GM21390 (cell line): ENCODE data around the gene MYBBP1A.

Experiments
- ATAC-seq: cut with Tn5 transposase; IDR thresholded peaks from one replicate; pipeline ENCODE4 v1.9.1; 2021; ENCODE audit not compliant: unreplicated experiment

The MYBBP1A gene

DNA sequence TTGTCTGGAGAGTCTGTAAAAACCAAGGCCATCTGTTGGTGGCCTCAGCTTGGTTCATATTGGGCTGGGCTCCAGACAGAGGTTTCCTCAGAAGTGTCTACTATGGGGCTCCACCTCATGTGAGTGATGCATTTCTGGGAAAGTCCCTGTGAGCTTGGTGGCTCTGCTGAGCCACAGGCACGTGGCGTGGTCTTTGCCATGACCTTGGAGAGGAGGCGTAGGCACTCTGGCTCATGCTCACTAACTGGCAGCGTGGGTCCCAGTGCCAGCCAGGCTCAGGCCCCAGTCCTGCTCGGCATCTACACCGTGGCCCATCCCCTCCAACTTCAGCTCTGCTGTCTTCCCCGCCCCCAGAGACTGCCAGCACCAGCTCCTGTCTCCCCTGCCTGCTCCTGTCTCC, 18.5 kb upstream of the MYBBP1A start:
- ATAC-seq: no peak

DNA sequence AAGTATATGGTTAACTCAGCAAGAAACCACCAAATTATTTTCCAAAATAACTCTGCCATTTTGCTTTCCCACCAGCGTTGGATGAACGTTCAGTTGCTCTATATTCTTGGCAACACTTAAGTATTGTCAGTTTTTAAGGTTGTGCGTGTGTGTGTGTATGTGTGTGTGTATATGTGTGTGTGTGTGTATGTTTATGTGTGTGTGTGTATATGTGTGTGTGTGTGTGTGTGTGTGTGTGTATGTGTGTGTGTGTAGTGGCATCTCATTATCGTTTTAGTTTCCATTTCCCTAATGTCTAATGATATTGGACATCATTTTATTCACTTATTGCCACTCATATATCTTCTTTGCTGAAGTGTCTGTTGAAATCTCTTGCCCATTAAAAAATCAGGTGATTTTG, 17.9 kb upstream of the MYBBP1A start:
- no peak for ATAC-seq

DNA sequence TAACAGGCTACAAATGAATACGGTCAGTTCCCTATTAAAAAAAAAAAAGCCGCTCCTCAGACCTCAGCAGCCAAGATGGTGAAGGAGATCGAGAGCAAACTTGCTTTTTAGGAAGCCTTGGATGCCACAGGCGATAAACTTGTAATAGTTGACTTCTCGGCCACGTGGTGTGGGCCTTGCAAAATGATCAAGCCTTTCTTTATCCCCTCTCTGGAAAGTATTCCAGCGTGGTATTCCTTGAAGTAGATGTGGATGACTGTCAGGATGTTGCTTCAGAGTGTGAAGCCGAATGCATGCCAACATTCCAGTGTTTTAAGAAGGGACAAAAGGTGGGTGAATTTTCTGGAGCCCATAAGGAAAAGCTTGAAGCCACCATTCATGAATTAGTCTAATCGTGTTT, 16.9 kb upstream of the MYBBP1A start:
- no peak for ATAC-seq

DNA sequence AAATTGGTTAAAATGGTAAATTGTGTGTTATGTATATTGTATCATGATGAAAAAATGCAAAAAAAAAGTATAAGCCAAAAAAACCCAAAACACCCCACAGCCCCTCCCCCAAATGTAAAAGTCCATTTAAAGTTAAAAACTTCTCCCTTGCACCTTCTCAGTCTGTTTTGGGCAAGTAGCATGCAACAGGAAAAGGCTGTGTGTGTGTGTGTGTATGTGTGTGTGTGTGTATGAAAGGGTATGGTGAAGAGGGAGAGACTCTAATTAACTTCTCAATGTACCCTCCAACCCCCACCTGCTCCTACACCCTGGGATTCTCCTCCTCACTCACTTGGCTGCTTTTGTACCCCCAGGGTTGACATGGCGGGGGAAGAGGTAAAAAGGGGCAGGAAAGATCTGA, 14.4 kb upstream of the MYBBP1A start:
- ATAC-seq: no peak

DNA sequence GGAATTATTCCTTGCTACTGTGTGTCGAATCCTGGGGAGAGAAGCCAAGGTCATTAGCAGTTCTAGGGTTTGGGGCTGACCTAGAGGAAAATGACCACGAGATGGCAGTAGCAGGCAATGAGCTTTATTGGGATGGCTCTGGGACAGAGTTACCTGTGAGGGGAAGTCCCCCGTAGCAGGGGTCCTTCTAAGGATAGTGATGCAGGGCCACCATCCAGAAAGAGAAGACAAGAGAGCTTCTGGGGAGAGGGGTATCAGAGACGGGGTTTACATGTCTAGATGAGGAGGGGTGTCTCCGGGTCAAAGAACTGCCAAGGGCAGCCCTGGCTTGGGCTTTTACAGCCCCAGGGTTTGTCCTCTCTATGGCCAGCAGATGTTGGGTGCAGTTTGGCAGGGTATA, 11.6 kb upstream of the MYBBP1A start:
- no peak for ATAC-seq

DNA sequence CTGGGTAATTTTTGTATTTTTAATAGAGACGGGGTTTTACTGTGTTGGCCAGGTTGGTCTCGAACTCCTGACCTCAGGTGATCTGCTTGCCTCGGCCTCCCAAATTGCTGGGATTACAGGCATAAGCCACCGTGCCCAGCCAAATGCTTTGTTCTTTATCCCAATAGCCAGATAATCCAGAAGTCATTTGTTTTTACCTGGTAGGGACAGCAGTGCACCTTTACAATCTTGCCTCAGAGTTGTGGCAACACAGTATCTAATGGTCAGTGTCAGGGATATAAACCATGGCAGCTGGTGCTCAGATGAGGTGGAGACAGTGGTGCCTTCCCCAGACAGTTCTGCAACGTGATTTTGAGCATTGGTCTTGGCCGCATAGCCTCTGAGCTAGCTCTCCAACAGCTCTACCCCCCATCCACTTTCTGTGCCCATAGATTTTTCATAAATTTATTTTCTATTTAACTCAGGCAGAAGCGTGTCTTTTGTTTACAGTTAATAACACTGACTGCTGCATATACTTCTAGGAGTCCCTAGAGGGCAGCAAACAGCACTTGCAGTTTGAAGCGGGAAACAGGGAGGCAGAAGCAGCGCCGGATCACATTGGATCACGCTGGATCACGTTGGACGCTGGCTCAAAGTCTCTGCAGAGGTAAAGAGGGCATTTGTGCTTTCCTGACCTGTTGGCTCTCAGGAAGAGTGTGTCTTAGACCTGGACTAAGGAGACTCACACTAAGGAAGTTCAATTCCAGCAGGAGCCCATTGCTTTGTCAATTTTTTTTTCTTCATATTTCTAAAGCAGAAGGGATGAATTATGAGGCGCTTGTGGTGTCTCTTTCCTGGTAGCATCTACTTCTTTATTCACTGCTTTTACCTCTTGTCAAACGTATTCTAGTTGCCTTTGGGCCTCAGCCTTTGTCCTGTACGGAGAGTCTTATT, 10.3 kb upstream of the MYBBP1A start:
- ATAC-seq: no peak

DNA sequence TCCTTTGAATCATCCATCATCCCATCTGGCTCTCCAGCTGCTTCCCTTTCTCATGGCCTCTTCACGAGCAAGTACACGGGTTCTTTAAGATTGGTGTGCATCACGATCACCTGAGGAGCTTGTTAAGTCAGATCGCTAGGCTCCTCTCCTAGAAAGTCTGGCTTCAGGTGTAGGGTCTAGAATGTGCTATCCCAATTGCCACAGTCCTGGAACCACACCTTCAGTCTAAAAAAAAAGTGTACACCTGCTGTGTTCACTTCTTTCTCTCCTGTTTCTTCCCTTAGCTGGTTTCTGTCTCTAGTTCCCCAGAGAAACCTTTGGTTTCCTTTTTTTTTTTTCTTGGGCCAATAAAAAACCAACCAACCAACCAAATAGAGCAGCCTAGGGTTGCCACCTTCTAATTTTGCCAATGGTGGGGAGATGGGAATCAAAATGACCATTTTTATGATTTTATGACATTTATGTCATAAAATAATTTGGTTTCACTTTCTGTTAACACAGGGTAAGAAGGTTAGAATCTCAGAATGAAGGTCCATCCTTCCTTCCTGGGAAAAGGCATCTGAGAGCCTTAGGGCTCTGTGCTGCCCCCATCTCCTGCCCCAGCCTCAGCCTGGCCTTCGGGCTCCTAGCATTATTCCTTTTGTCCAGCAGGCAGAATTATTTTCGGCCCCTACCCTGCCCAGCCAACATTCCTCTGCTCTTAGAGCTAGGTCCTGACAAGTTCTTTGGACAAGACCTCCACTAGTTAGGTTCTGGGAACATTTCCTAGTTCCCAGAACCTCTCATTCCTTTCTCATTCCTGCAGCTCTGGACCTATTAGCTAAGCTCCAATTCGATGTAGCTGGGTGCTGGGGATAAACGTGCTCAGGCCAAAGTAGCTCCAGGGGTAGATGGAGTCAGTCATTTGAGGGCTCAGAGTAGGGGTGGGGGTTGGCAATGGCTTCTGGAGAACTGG, 7.1 kb upstream of the MYBBP1A start:
- ATAC-seq: no peak

DNA sequence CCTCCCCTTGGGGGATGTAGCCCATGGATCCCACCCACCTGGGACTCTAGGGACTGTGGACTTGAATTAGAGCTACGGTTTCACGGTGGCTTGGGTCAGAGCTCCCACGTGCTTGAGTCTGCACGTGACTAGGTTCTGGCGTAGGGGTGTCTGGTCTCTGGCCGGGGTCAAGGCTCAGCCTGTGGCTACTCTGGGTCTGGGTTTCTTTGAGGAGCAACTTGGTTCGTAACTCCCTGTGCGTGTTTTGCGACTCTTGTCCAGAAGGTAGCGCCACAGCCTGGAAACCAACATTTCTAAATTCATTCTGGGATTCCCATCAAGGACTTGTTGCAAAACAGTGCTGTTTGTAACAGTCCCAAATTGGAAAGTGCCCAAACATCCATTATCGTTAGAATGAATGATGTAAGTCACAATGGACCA, 5.7 kb upstream of the MYBBP1A start:
- no peak for ATAC-seq

DNA sequence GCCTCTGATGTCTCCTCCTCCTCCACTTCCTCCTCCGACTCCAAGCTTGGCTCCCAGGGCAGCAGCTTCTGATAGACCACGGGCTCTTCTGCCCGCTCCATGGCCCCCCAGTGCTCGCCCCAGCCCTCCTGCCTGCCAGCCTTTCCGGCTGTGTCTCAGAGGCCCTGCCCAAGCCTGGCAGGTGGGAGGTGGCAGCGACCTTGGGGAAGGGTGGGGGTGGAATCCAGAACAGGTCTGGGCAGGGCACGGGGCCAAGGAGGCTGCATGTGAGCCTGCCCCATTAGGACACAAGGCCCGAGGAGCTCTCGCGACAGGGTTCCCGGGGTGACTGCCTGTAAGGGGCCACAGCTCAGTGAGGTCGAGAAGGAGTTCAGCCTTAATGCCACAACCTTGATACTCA, 5.2 kb upstream of the MYBBP1A start, which contains the start of gene GGT6:
TSS of gene GGT6 (minus strand) at position 157 of the 400 bp plus-strand sequence. CDS start at position 101, 56 bp downstream.
- no peak for ATAC-seq

DNA sequence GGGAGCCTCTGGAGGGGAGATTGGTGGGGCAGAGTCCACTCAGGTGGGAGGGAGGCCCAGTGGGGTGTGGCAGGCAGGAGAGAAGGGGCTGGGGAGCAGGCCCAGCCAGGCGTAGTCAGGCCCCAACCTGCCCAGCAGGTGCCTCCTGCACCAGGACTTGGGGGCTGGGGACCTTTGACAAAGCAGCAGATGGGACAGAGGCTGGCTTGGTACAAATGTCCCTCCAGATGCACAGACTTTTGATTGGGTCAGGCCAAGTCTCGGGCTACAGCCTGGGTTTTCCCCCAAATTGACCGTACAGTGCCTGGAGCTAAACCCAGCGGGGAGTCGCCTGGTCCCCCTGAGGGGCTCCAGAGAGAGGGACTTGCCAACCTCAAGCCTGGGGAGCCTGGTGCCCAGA, 4.8 kb upstream of the MYBBP1A start:
- no peak for ATAC-seq

DNA sequence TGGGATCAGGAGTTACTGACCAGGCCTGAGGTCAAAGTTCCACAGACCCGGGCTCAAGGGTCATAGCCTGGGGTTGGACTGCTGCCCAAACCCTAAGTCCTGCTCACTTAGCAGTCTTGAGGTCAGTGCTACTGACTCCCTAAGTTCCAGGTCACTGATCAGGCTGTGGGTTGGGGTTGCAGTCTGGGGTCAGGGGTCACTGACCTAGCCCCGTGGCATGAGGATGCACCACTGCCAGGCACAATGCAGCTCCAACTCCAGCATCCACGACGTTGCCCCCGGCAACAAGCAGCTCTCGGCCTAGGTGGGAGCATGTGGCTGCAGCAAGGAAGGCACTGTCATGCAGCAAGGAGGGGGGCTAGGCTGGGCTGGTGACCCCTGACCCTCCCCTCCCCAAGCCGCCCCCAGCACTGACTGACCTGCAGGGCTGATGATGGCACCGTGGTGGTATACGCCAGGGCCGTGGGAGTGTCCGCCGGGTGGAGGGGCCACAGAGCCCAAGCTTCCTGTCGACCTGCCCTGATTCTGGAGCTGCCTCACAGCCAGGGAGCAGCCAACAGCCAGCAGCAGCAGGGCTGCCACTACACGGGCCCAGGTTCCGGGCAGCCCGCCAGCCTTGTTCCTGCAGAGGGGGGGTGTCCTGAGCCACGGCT, 4.1 kb upstream of the MYBBP1A start:
- ATAC-seq: no peak

DNA sequence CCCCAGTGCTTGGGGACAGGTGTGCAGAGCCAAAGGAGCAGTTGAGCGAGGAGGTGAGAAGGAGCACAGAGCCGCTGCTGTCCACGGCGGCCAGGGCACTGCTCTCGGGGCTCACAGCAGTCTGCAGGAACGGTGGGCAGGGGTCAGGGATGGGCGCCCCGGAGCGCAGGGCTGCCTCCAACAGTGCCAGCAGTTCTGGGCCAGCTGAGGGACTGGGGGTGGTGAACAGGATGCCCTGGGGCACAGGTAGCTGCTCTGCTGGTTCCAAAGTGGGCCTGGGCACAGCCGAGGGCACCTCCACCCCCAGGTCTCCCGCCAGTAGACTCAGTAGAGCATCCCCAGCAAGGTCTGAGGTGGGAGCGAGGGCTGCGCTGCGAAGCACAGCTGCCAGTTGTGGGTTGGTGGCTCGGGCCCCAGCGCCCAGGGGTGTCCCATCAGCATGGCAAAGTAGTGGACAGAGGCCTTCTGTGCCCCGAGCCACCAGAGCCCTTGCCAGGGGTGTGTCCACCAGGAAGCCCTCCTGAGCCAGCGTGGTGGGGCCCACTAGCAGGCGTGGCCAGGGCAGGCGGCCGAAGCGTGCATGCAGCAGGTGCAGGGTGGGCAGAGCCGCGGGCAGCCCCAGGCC, 3.3 kb upstream of the MYBBP1A start:
- ATAC-seq: no peak

DNA sequence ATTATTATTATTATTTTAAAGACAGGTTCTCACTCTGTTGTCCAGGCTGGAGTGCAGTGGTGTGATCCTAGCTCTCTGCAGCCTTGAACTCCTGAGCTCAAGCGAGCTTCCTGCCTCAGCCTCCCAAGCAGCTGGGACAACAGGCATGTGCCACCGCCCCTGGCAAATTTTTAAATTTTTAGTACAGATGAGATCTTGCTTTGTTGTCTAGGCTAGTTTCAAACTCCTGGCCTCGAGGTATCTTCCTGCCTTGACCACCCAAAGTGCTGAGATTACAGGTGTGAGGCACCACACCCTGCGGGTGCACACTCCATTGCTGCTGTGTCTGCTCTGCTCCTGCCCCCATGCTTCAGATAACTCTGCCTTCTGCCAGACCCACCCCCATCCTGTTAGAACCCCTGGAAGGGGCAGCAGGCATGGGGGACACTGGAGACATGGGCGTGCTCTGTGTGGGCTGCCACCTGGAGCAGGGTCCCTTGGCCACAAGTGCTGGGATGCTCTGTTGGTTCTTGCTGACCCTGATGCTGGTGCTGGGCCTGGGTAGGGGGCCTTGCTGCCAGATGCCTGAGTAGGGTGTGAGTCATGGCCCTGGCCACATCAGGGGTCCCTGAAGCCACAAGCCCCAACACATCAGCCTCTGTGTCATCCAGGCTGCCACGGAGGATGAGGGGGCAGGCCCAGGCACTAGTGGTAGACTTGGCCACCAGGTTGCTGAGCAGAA, 2.6 kb upstream of the MYBBP1A start:
- no peak for ATAC-seq

DNA sequence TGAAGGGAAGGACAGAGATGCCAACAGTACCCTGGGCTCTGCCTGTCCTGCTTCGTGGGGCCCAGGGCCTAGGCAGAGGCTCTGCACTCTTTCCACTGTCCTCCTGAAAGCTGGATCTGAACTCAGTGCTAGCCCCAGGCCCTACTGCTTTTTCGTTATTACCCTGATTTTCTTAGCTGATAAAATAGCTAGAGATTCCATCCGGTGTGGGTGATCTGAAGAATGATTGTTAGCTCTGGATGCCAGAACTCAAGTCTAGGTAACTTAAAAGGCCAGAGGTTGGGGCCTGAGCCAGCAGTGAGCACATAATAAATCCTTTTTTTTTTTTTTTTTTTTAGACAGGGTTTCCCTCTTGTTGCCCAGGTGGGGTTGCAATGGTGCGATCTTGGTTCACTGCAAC, 1.8 kb upstream of the MYBBP1A start:
- ATAC-seq: no peak

DNA sequence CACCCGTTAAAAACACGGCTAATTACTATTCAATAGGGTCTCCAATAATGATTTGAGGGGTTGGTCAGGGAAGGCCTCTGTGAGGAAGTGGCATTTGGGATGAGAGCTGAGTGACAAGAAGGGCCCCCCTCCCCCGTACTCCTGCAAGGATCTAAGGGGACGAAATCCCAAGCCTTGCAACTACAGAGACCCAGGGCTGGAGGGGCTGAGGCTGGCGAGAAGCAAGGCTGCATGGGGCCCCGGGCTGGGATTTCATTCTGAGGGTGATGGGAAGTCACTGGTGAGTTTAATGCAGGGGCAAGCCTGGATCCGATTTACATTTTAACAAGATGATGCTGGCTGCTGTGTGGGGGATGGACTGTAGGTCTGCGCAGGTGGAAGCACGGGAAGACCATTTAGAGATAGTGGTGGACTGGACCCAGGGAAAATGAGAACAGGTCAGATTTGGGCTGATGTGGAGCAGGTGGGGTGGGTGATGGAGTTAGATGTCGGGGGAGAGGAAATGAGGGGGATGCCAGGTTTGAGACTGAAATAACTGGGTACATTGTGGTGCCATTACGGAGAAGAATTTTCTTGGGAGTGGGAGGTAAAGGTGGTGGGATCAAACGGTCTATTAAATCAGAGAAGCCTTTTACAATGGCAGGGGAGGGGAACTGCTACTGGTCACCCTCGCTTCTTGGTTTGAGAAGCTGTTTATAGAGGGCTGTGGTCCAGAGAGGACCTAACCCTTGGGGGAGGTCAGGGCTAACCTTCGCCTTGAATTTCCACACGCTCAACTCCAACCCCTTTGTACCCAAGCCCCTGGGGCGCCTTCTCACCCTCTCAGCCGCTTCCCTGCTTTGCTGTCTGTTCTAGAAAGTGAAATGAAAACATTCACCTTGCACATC, 932 bp upstream of the MYBBP1A start:
- ATAC-seq: no peak

DNA sequence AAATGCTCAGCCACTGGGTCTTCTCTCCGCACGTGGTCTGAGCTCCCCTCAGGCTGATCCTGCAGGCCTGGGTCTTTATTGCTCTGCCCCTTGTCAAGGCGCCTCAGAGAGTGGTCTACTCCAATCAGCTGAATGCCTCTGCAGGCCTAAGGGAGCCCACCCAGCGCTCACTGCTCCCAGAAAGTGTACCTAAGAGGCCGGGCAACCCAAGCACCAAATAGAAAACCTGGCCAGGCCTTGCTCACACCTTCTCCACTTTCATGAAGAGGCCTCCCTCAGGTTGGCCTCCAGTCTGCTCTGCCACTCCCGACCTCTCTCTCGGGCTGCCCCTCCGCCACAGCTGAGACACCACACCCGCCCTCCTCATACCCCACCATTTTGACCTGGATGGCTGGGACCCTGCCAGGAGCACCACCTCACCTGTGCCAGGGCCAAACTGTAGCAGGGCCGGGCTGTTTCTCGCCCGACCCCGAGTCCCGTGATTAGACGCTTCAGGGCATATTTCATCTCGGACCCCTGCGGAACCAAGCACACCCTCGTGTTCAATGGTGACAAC, 665 bp downstream of the MYBBP1A start:
- ATAC-seq: no peak

DNA sequence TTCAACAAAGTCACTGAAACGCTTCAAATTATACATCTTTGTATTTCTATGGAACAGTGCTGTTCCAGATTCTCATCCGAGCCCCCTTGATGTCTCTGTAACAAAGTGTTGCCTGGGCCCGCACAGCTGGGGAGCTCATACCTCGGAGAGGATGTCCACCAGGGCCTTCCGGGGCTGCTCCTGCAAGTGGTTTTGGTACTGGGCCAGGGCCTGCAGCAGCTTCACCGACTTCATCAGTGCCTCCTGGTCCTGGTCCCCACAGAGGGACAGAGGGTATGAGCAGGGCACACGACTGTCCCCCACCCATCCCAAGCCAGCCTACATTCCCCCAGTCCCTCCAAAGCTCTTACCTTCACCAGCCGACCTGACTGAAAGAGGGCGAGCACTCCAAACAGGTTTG, 1.5 kb downstream of the MYBBP1A start:
- ATAC-seq: no peak

DNA sequence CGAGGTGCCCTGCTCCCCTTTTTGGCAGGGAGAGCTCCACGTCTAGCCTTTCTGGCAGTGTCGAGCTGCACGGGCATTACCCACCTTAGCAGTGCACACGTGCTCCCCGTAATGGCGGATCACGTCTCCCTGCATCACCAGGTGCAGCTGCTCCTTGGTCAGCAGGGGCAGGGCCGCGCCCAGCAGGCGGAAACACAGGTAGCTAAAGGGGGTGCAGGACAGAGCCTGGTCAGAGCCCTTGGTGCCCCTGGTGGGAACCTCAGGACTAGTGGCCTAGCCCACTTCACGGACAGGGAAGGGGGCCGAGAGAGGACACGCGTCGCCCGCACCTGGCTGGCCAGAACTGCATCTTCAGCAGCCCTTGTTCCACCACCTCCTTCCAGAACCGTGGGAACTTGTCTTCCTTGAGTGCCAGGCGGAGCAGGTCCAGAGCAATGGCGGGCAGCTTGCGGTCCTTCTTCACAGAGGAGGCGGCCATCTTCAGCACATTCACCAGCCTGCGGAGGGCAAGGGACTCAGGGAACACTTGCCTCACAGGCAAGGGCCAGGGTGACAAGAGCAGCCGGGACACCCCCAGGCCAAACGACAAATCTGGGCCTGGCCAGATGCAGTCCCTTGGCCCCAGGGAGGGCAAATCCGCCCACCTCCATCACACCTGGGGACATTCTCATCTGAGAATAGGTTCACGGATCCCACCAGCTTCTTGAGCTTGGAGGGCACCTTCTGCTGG, 3.2 kb downstream of the MYBBP1A start:
- no peak for ATAC-seq
